K562 (cell line): ENCODE data around the gene CLCN1. TPM values are rescaled to one million over a fixed set of nuclear protein-coding genes. Genes with fewer than 3 reads are reported as not detected.

Experiments used
- ATAC-seq: fragments of 200-7000 bp; cut with Tn5 transposase; 3 replicates; pipeline ENCODE4 v1.9.1; 2020; ENCODE audit warnings: moderate library complexity
- BruUV-seq: library from RNA; stranded (reverse); fragments of 400-500 nt; replicated peaks from 2 replicates; lab custom pipeline; 2021; lab: Mats Ljungman, UMichigan
- CTCF ChIA-PET: fragments of 300-600 bp; formaldehyde crosslinking; extraction: SDS; loops from one replicate; lab custom pipeline; 2021; ENCODE audit warnings: low intra/inter-chr PET ratio; lab: Yijun Ruan, JAX
- POLR2A ChIA-PET: fragments of 300-600, 350-650 bp; sonication (Branson Sonifier 250); formaldehyde crosslinking; extraction: SDS; loops from one replicate; lab custom pipeline; 2021; ENCODE audit warnings: antibody characterized with exemption, inconsistent platforms; lab: Yijun Ruan, JAX
- DNase-seq, 4 experiments: peaks; one replicate each; pipeline versions ENCODE4 v3.0.0 to v3.0.0-alpha.2; 2011 to 2018; ENCODE audit warnings: low spot score in 3 of 4, mixed read lengths in 3 of 4; ENCODE audit errors: extremely low read depth in 1 of 4
- FAIRE-seq: peaks from 2 replicates; lab custom pipeline; 2011; peaks lifted over from hg19 to GRCh38; lab: Jason Lieb, UNC
- H2AFZ ChIP-seq: 2 replicates; pipeline ENCODE4 v1.6.0; 2011; ENCODE audit warnings: low read depth, low read length, control low read depth, inconsistent platforms
- H3K27ac ChIP-seq: fragments of 200-600 bp; 3 replicates; pipeline ENCODE4 v1.8.0; 2011; ENCODE audit warnings: low read depth, mild to moderate bottlenecking, control low read depth, inconsistent platforms, low read length, moderate library complexity, mixed read lengths; ENCODE audit errors: extremely low read depth
- H3K27me3 ChIP-seq, 2 experiments: fragments of 300-600 bp in 1 of 2; 2 replicates in 1 of 2; 3 replicates in 1 of 2; pipeline versions ENCODE4 v1.6.0 to v1.8.0; 2011; ENCODE audit warnings: inconsistent platforms in 2 of 2, low read length in 2 of 2, mild to moderate bottlenecking in 1 of 2, mixed read lengths in 1 of 2, moderate library complexity in 1 of 2; ENCODE audit not compliant: control insufficient read depth in 2 of 2, insufficient read depth in 2 of 2
- H3K36me3 ChIP-seq: fragments of 300-600 bp; 3 replicates; pipeline ENCODE4 v1.8.0; 2011; ENCODE audit warnings: mild to moderate bottlenecking, low read length, inconsistent platforms; ENCODE audit not compliant: control insufficient read depth, insufficient read depth
- H3K4me1 ChIP-seq, 2 experiments: fragments of 200-600 bp in 1 of 2; replicated peaks in 1 of 2; 2 replicates in 1 of 2; 3 replicates in 1 of 2; pipeline versions ENCODE4 v1.5.1 to v1.8.0; 2011; ENCODE audit warnings: inconsistent platforms in 2 of 2, low read length in 2 of 2, mild to moderate bottlenecking in 1 of 2, mixed read lengths in 1 of 2, moderate library complexity in 1 of 2; ENCODE audit not compliant: control insufficient read depth in 2 of 2, insufficient read depth in 2 of 2
- H3K4me2 ChIP-seq: 2 replicates; pipeline ENCODE4 v1.6.1; 2011; ENCODE audit warnings: low read length, control low read depth, inconsistent platforms, mixed read lengths; ENCODE audit not compliant: insufficient read depth
- H3K4me3 ChIP-seq: fragments of 200-600 bp; sonication (generic), shearing (Covaris generic); 2 replicates; pipeline ENCODE4 v1.5.1; 2016; ENCODE audit warnings: control low read depth, inconsistent platforms
- H3K79me2 ChIP-seq: fragments of 200-600 bp; 3 replicates; pipeline ENCODE4 v1.8.0; 2011; ENCODE audit warnings: low read length, inconsistent platforms; ENCODE audit not compliant: control insufficient read depth, insufficient read depth
- H3K9ac ChIP-seq, 2 experiments: 2 replicates each; pipeline versions ENCODE4 v1.6.0 to v1.6.1; 2011; ENCODE audit warnings: low read depth in 2 of 2, low read length in 2 of 2, control low read depth in 1 of 2, inconsistent platforms in 1 of 2, mild to moderate bottlenecking in 1 of 2, mixed read lengths in 1 of 2; ENCODE audit not compliant: insufficient read depth in 1 of 2
- H3K9me1 ChIP-seq: one replicate; pipeline ENCODE4 v1.6.0; 2011; ENCODE audit warnings: inconsistent platforms, mild to moderate bottlenecking, low read length, moderate library complexity; ENCODE audit not compliant: control insufficient read depth, insufficient read depth
- H3K9me3 ChIP-seq: replicated peaks from 2 replicates; pipeline ENCODE4 v1.5.1; 2011; ENCODE audit warnings: low read depth, low read length, inconsistent platforms; ENCODE audit not compliant: control insufficient read depth, insufficient read depth
- H4K20me1 ChIP-seq: replicated peaks from 2 replicates; pipeline ENCODE4 v1.6.1; 2011; ENCODE audit warnings: low read length, inconsistent platforms, mixed read lengths; ENCODE audit not compliant: control insufficient read depth, insufficient read depth
- ATF7 ChIP-seq: fragments of 450-650 bp; IDR thresholded peaks from 2 replicates; pipeline ENCODE4 v1.7.1; 2014; ENCODE audit warnings: mild to moderate bottlenecking, moderate library complexity
- CBX2 ChIP-seq: fragments of 200-600 bp; sonication (generic); IDR thresholded peaks from one replicate; pipeline ENCODE4 v1.6.1; 2012; ENCODE audit warnings: mild to moderate bottlenecking, low read length, inconsistent platforms; ENCODE audit not compliant: insufficient read depth, poor library complexity, severe bottlenecking
- FOXA1 ChIP-seq: fragments of 450-650 bp; IDR thresholded peaks from 2 replicates; pipeline ENCODE4 v1.6.1; 2016; ENCODE audit warnings: mild to moderate bottlenecking, borderline replicate concordance
- ID3 ChIP-seq, 2 experiments: fragments of 250-450 bp in 1 of 2; fragments of 450-650 bp in 1 of 2; sonication (Bioruptor Pico) in 1 of 2; IDR thresholded peaks; 2 replicates each; pipeline versions ENCODE4 v1.6.1 to v1.8.0; 2016 to 2021; ENCODE audit warnings: mild to moderate bottlenecking in 2 of 2, moderate library complexity in 2 of 2, missing compliant biosample characterization in 1 of 2, missing genetic modification characterization in 1 of 2
- MTA2 ChIP-seq: fragments of 450-650 bp; IDR thresholded peaks from 2 replicates; pipeline ENCODE4 v1.6.1; 2016; ENCODE audit warnings: low read depth
- WGBS: fragments of 100-300 bp; shearing (Covaris generic); methylation state at CpG from one replicate; pipeline ENCODE4 v1.1.6; 2016; ENCODE audit warnings: low coverage, mixed read lengths; ENCODE audit not compliant: insufficient coverage; ENCODE audit errors: missing lambda C conversion rate; 5-methylcytosine and 5-hydroxymethylcytosine counted together
- in situ Hi-C: fragments of 300-500 bp; cut with MboI; formaldehyde crosslinking; loops from 4 replicates; pipeline ENCODE4 v1.15.0; 2018; ENCODE audit warnings: inconsistent platforms, mixed read lengths
- intact Hi-C: fragments of 100-400 bp; cut with micrococcal nuclease; formaldehyde crosslinking; loops from 2 replicates; pipeline ENCODE4 v1.14.2; 2022
- polyA plus RNA-seq, 8 experiments: library from polyadenylated mRNA; depleted of rRNA in 4 of 8; stranded (reverse) in 5 of 8; unstranded in 3 of 8; fragments of >200 nt; fragmentation: Nextera tagmentation in 2 of 8; fragmentation: Illumina TruSeq in 1 of 8; extraction: Ambion mirVana in 2 of 8; extraction: Trizol in 1 of 8; gene quantifications; 2 replicates each; pipeline versions ENCODE4 v1.2.1 to v1.2.3, GENCODE V29; 2011 to 2014; ENCODE audit warnings: inconsistent platforms in 1 of 8, missing spikeins in 1 of 8
- total RNA-seq, 7 experiments: library from RNA; depleted of rRNA in 6 of 7; stranded (reverse); fragments of >200 nt in 6 of 7; fragmentation: Illumina TruSeq in 2 of 7; extraction: Trizol in 2 of 7; gene quantifications; 2 replicates each; pipeline versions ENCODE4 v1.2.1 to v1.2.3, GENCODE V29; 2011 to 2021; ENCODE audit warnings: low replicate concordance in 1 of 7
- TF ChIP-seq, protein P1 (sequence below), 3 experiments: fragments of 200-800 bp in 1 of 3; fragments of 250-450 bp in 1 of 3; fragments of 450-650 bp in 1 of 3; sonication (Bioruptor Pico) in 1 of 3; sonication (Bioruptor generic) in 1 of 3; formaldehyde crosslinking in 1 of 3; IDR thresholded peaks; 2 replicates each; pipeline versions ENCODE4 v1.6.1 to v1.8.0; 2016 to 2022; ENCODE audit warnings: mild to moderate bottlenecking in 2 of 3, missing genetic modification characterization in 2 of 3, missing compliant biosample characterization in 1 of 3, moderate library complexity in 1 of 3

Gene CLCN1
- total and polyA plus RNA-seq, 9 of the 15 experiments (the other 6 are each of a cell fraction or from before 2014, with no cell fraction given) = 0.01 to 0.11 (median 0.04) TPM; not detected in 4

- H3K79me2 ChIP-seq = no peaks in the 10 kb centered on the region
- ATAC-seq (peak; percentile 15; the same call in 2 of the 3 replicates), FAIRE-seq (no peak), DNase-seq (no peak)
- H4K20me1 ChIP-seq = peaks cover 9% of the 10 kb centered on the region; the same call in 1 of the 2 replicates
- no peak overlapping the region for H2AFZ ChIP-seq
- intact Hi-C loops = no loop called here
- H3K36me3 ChIP-seq = no peaks in the 10 kb centered on the region
- no peak overlapping the region for H3K4me2 ChIP-seq
- H3K4me3 ChIP-seq = no peak overlapping the region
- H3K4me1 ChIP-seq = peaks cover 0 to 17% of the 10 kb centered on the region in 2 experiments; a peak in 2 of 5 replicates
- H3K27me3 ChIP-seq = peaks cover 67 to 75% of the 10 kb centered on the region in 2 experiments
- ChIA-PET POLR2A (interaction anchor here (1.7 kb wide), 1 partner anchor 11 kb away, joined by 7 read pairs; no protein-coding TSS in a partner anchor), CTCF (no interaction called here)
- H3K9me3 ChIP-seq = no peaks in the 10 kb centered on the region
- in situ Hi-C loops = no loop called here
- whole genome bisulfite sequencing = 3% methylated on average over 11 of the region's 11 CpGs
- peaks cover 3% of the 10 kb centered on the region for H3K9me1 ChIP-seq
- no peak overlapping the region for H3K27ac ChIP-seq
- 0 out of 4 replicates have a peak overlapping the region, but pooled peaks of 1 of the 2 experiments have one; percentile 54 for H3K9ac ChIP-seq
- BruUV-seq = no TSS peak
- no peak for TF ChIP-seq ID3 (CRISPR knock-in tag; IDR thresholded peaks at IDR 0.05)
- 0 out of 2 replicates have a peak, but pooled peaks have one; percentile 13 for TF ChIP-seq ID3 (tag; IDR thresholded peaks at IDR 0.05)
- TF ChIP-seq, protein P1, sequence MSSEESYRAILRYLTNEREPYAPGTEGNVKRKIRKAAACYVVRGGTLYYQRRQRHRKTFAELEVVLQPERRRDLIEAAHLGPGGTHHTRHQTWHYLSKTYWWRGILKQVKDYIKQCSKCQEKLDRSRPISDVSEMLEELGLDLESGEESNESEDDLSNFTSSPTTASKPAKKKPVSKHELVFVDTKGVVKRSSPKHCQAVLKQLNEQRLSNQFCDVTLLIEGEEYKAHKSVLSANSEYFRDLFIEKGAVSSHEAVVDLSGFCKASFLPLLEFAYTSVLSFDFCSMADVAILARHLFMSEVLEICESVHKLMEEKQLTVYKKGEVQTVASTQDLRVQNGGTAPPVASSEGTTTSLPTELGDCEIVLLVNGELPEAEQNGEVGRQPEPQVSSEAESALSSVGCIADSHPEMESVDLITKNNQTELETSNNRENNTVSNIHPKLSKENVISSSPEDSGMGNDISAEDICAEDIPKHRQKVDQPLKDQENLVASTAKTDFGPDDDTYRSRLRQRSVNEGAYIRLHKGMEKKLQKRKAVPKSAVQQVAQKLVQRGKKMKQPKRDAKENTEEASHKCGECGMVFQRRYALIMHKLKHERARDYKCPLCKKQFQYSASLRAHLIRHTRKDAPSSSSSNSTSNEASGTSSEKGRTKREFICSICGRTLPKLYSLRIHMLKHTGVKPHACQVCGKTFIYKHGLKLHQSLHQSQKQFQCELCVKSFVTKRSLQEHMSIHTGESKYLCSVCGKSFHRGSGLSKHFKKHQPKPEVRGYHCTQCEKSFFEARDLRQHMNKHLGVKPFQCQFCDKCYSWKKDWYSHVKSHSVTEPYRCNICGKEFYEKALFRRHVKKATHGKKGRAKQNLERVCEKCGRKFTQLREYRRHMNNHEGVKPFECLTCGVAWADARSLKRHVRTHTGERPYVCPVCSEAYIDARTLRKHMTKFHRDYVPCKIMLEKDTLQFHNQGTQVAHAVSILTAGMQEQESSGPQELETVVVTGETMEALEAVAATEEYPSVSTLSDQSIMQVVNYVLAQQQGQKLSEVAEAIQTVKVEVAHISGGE (CRISPR knock-in tag; IDR thresholded peaks at IDR 0.05) = no peak
- no peak for TF ChIP-seq MTA2
- TF ChIP-seq FOXA1 = no peak
- TF ChIP-seq CBX2 = no peak
- no peak for TF ChIP-seq ATF7
Observed at GRCh38 chr7:143359771-143360353, 44.0 kb downstream of the CLCN1 start.
